NCI-H146 treated with DMSO at 0.1 percent for 48 hours (cell line): ENCODE results near the gene FAM110A.
"Not testable (repeated sequence)": the region's sequence is repeated elsewhere in the genome, so short reads cannot be mapped to it uniquely, and the experiment has no call there.

Source experiments
- DNase-seq: peaks from one replicate; lab custom pipeline; 2025; ENCODE audit not compliant: unreplicated experiment; lab: John Stamatoyannopoulos, UW

Gene FAM110A

DNA sequence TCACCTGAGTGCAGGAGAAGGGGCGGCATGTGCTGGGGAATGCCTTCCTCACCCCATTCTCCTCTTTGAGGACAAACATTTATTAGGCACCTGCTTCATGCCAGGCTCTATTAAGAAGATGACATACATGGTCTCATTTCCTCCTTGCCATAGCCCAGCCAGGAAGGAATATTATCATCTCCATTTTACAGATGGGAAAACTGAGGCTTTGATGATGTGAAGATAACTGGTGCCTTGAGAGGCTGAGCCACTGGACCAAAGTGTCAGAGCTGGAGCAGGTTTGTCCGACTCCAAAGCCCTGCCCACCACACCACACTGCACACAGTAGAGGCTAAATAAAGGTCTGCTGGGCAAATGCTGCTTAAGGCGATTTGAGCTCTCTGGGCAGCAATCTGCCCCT is 37.2 kb downstream of the FAM110A start:
- DNase-seq = no peak

DNA sequence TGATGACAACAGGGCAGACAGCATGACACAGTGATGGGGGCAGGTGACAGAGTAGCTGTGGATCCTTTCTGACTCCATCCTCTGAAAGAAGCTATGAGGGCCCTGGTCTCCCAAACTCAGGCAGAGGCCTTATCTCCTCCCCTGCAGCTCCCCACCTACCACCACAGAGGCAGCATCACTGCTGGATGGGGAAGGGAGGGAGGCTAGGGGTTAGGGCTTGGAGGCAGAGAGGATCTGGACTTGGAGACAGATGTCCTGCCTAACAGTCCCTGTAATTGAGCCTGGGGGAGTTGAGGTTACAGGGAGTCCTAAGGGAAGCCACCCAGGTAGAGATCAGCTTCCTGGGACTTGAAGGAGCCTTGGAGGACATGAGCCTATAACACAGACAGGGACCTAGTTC is 37.9 kb downstream of the FAM110A start:
- DNase-seq = no peak

DNA sequence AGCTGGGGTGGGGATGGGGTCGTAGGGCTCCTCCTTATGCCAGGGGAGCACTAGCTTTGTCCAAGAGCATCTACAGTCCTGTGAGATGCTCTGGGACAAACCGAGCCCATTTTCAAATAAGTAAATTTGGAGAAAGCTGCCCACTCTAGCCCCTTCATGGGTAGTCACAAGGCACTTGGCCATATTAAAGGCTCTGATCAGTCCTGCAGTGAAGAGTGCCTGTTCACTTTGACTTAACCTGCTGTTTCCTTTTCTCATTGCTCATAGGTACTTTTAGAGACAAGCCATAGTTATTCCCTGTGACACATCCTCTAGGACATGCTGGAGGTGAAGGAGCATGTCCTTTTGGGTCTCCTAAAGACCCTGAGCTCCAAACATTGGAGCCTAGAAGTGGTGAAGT is 38.4 kb downstream of the FAM110A start:
- DNase-seq = no peak

- no peak for DNase-seq
Observed at GRCh38 chr20:872855-873520, 39.5 kb downstream of the FAM110A start.

DNA sequence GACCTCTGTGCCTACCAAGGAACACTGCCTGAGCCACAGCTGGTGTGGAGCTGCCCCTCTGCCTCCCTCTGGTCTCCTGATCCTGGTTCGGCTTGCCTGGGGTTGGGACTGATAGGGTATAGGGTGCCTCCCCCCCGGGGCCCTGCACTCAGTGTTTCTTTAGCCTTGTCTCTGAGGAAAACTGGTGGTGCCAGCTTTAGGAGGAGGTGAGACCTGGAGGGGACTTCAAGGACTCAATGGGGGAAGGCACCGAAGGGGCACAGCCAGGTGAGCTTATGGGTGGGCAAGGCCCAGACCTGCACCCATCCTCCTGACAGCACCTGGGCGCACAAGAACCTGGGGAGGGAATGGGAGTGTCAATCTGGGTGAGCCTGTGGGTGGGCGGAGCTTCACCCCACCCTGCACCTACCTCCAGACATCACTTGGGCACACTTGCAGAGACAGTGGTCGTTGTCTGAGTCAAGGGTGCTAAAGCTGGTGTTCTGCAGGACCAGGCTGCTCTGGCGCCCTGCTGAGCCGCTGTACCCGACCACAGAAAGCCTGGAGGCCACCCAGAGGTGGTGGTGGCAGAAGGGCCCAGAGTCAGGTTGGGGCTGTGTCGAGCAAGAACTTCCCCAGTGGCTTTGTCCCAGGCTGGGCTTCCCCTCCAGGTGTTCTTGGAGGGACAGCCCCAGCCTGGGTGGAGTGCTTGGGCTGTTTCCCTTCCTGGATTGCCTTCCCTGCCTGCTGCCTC is 40.5 kb downstream of the FAM110A start:
- DNase-seq = no peak

DNA sequence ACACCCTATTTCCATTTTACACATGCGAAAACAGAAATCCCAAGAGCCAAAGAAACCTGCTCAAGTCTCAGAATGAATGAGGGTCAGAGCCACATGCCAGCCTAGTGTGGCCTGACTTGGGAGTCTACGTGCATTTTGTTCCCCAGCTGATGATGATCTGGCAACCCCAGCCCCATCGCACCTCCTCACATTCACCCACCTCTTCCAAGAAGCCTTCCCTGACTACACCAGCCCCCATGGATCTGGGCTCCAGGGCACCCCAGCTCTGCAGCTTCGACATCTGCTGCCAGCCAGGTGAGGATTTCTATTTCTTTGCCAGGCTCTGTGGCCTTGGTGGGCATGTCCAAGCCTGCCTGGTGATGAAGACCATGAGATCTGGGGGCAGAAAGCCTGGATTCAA is 41.6 kb downstream of the FAM110A start:
- DNase-seq = no peak

GRCh38 chr20:877814-878213 is 44.3 kb downstream of the FAM110A start:
- DNase-seq = no peak

DNA sequence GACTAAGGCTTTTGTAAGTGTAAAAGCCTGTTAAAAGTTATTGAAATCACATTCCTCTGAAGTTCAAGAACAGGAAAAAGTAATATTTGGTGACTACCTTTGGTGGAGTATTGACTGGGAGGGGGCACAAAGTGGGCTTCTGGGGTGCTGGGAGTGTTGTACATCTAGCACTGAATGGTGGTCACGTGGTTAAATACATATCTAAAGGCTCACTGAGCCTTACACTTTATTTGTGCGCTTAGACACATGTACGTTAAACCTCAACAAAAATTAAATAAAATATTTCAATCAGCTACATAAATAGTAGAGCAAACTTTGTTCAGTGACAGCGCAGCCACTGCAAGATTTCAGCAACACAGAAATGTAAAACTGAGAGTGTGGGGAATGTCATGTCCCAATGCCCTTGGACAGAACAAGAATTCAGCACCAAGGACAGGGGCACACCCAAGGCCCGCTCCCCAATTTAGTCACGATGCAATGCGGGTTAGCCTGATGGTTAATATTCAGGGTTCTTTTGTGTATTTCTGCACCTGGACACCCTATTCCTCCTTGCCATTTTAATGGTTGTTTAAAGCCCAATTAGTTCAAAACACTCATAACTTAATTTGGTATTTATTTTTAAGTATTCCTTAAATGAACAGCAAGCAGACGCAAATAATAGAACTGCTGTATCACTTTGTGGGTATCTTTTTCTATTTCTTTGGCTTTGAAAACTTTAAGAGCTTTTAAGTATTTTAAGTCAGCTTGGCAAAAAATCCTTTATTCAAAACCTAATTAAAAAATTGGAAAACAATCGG is 45.2 kb downstream of the FAM110A start:
- no peak for DNase-seq

DNA sequence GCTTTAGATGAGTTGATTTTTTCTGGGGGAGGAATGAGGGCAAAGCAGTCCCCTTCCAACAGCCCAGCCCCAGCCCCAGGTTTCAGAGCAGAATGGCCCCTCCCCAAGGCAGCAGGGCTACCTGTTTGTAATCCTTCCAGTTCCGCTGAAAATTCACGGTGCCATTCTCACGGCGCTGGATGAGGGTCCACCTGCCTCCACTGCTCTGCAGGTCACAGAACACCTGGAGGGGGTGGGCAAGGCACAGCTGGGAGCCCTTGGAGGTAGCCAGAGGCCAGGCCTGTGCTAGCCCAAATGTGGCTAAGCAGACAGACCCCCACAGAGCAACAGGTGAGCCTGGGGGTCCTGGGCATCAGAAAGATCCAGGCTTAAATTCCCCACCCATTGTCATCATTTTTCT is 46.1 kb downstream of the FAM110A start:
- no peak for DNase-seq

DNA sequence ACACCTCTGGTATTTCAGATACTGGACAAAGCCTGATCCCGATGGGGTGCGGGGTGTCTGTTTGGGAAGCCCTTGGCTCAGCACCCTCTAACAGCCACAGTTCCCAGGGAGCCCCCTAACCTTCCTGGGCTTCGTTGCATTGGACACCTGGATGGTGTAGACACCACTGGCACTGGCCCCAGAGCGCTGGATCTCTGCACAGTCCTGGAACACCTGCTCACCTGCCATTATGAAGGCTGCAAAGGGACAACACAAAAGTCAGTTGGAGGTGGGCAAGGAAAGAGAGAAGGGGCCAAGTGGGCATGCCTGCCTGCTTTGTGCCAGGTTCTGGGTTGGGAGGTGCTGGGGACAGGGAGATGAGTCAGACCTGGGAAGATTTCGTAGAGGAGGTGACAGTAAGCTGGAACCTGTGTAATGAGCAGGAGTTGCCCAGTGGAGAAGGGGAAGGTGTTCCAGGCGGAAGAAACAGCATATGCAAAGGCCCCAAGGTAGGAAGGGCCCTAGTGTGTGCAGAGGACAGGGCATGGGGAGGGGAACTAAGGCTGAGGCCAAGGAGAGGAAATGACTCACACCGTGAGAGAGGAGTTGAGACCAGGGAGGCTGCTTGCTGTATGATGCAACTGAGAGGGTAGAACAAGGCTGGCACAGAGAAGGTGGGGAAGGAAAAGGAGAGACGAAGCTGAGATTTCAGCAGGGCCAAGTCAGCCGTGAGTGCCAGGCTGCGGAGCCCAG is 47.7 kb downstream of the FAM110A start:
- no peak for DNase-seq

DNA sequence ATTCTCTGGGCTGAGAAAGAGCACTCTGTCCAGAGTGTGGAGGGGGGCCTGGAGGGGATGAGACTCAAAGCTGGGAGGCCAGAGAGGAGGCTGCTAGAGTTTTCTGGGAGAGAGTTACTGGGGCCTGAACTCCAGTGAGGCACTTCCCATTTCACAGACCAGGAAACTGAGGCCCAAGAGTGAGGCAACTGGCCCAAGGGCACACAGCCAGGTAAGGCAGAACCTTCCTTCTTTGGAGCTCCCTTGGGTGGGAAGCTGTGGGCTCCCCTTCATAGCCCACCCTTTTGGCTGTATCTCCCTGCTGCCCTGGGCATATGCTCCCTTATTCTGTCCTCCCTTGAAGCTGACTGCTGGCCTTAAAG is 48.2 kb downstream of the FAM110A start:
- no peak for DNase-seq

GRCh38 chr20:884983-885952 is 51.8 kb downstream of the FAM110A start:
- DNase-seq = no peak

DNA sequence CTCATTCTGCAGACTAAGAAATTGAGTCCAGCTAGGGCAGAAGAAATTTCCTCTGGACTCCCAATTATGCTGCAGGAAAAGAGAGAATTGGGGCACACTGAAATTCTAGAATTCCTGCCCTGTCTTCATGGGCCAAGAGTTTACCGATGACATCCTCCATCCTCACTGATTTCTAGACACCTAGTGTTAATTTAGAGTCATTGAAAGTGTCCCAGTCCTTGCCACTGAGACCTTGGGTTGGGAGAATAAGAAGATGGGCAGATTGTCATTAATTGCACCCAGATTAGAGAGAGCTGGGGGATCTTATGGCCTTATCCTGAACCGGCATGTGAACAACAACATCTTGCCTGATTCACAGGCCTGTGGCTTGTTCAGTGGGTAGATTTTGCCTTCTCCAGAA is 53.6 kb downstream of the FAM110A start:
- no peak for DNase-seq

DNA sequence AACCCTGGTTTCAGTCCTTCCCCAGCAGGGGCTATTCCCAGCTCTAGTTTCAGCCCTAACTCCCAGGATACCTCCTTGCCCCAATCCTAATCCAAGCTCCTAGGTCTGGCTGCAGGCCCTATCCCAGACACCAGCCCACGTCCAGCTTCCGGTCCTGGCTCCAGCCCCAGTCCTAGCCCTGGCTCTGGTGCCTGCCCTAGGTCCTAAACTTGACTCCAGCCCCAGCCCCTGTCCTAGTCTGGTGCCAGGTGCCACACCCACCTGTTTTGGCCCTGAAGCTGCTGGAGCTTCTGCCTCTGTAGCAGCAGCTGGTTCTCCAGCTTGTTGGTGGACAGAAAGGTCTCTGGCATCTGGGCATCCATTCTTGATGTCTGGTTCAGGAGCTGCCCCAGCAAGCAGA is 54.5 kb downstream of the FAM110A start:
- DNase-seq = no peak

- DNase-seq = no peak
Observed at GRCh38 chr20:889106-889505, 55.6 kb downstream of the FAM110A start.

GRCh38 chr20:889932-890463 is 56.5 kb downstream of the FAM110A start:
- no peak for DNase-seq

GRCh38 chr20:890666-891057 is 57.1 kb downstream of the FAM110A start:
- no peak for DNase-seq

DNA sequence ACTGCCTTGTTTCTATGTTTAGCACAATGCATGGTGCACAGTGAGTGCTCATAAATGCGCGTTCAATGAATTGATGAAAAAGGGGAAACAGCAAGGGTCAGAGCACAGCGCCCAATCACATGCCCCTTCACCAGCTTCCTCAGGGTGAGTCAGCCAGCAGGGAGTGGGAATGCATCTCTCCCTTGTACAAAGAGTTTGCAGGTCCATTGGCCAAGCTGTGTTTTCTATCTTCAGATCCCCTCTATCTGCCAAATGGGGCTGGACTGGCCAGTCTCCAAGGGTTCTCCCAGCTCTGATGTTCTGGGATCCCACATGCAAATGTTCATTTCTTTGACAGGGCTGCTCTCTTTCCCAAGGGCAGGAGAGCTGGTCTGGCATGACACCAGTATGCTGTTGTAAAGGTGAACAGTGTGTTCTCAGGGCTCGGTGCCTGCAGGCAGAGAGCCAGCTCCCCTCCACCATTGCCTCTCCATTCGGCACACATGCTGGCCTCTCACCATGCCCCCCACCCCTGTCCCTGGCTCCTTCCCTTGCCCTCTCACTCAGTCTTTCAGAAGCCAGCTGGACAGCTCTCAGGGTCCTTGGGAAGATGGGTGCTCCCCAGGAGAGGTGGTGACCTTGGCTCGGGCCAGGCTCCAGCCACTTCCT is 57.7 kb downstream of the FAM110A start:
- no peak for DNase-seq

DNA sequence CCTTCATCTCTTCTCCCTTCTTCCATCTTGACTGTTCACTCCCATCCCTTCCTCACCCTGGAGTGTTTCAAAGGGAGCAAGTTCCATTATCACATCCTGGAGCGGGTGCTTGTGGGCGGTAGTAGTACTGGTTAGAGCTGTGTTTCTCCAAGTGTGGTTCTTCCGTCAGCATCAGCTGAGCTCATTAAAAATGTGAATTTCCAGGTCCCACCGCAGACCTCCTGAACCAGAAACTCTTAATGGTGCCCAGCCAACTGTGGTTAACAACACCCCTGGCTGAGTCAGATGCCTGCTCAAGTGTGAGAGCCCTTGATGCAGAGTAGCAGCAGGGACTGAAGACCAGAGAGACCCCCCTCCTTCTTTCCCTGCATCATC is 58.2 kb downstream of the FAM110A start:
- no peak for DNase-seq

DNA sequence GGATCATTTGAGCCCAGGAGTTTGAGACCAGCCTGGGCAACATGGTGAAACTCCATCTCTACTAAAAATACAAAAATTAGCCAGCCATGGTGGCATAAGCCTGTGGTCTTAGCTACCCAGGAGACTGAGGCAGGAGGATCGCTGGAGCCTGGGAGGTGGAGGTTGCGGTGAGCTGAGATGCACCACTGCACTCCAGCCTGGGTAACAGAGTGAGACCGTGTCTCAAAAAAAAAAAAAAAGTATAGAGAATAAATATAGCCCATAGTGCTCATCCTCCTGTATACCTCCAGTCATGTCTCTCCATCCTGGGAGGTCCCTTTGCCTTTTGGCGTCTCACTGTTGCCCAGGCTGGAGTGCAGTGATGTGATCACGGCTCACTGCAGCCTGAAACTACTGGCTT is 58.9 kb downstream of the FAM110A start:
- DNase-seq = not testable (repeated sequence)
